NCI-H2171 (cell line): ENCODE data around the gene CDH26.

Experiments used
- DNase-seq: peaks from one replicate; lab custom pipeline; 2025; lab: John Stamatoyannopoulos, UW

CDH26 gene

DNA sequence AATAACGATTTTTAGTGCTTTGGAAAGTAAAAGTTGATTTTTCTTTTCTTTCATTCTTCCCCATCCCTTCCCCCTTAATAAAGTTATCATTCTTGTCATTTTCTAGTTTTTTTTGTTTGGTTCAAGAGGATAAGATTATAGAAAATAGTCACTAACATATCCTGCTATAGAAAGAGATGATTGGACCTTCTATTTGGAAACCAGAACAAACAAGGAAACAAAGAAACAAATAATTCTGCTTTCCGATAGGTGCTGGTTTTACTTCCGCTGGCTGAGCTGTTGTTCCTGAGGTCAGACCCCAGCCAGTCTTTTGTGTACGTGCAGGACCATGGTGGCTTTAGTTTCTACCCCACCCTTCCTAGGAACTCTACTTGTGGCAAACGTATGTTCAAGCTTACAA, at the start of gene CDH26:
CDH26 (plus strand) TSS at position 301 of the 400 bp plus-strand sequence. CDS start 304 bp downstream, outside the sequence.
- no peak for DNase-seq

DNA sequence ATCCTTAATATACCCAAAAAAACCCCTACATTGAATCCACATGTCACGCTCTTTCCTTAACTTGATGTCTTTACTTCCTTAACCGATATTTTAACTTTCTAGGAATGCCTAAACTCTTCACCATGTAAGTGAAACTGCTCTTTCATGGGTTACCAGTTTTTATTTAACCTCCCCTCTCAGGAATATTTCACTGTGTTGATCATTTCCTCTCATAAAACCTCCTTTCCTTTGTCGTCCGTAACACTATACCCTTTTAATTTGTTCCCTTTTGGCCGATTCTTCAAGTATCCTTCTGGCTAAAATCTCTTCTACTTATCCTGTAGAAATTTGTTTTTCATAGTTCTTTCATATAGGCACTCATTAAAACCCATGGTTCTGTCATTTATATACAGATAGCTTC, 49.4 kb upstream of the CDH26 start:
- no peak for DNase-seq

DNA sequence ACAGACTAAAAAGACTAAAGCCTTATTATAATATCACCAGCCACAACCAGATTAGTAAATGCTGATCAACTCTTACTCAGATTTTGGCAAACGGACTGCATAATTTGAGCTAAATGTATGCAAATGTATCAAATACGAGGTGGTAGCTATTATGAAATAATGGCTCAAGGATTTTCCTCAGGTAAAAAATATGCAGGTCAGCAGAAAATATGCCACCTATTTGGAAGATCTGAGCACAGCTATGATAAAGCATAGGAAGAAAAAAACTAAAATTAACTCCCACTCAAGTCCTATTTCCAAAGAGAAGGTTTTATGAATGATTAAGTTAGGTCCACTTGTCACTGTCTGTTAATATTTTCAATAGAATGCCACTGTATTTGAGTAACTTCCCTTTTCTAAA, 47.2 kb upstream of the CDH26 start:
- no peak for DNase-seq

- DNase-seq = no peak
Observed at GRCh38 chr20:59912609-59913008, 45.6 kb upstream of the CDH26 start.

GRCh38 chr20:59920944-59921343, 37.3 kb upstream of the CDH26 start:
- DNase-seq = no peak

DNA sequence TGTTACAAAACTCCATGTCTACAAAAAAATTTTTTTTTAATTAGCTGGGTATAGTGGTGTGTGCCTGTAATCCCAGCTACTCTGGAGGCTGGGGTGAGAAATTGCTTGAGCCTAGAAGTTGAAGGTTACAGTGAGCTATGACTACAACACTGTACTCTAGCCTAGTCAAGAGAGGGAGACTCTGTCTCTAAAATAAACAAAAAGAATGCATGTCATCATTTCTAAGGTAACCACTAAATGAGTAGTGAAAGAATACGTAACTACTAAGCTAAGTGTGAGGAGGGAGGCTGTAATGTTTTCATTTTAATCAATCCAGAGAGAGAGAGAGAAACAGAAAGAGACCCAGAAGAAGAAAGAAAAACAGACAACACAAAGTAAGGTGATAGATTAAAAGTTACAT, 34.7 kb upstream of the CDH26 start:
- no peak for DNase-seq

DNA sequence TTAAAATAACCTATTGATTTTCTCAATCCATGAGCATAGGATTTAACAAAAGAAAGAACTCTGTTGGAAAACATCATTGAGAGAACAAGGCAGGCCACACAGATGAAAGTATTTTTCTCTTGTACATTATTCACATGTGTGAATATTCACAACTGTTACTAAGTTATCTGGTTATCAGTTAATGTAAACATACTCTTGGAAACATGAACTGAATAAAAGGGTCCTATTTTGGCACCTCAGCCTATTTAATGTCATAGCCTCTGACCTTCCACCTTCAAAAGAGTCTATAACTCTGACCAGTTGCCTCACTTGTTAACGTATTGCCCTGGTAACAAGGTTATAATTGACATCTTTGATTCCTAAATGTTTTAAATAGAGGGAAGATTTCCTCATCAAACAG, 32.9 kb upstream of the CDH26 start:
- no peak for DNase-seq

DNA sequence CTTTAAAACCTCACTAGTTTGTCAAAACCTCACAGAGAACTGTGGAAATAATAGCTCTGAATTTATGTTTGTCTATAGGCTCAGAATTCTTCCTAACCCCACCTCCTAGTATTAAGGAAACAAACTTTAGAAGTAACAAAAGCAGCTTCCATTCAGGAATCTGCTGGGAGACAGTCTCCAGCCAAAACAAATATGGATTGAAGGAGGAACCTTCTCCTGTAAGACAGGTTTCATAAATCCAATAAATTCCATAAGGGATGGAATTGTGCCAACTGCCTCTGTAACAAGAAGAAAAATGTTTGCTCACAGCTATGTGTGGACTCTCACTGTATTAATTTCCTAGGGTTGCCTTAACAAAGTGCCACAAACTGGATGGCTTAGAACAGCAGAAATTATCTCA, 32.3 kb upstream of the CDH26 start:
- no peak for DNase-seq

- DNase-seq = no peak
Observed at GRCh38 chr20:59931511-59932312, 26.5 kb upstream of the CDH26 start.

GRCh38 chr20:59932616-59933295, 25.5 kb upstream of the CDH26 start:
- DNase-seq = no peak

DNA sequence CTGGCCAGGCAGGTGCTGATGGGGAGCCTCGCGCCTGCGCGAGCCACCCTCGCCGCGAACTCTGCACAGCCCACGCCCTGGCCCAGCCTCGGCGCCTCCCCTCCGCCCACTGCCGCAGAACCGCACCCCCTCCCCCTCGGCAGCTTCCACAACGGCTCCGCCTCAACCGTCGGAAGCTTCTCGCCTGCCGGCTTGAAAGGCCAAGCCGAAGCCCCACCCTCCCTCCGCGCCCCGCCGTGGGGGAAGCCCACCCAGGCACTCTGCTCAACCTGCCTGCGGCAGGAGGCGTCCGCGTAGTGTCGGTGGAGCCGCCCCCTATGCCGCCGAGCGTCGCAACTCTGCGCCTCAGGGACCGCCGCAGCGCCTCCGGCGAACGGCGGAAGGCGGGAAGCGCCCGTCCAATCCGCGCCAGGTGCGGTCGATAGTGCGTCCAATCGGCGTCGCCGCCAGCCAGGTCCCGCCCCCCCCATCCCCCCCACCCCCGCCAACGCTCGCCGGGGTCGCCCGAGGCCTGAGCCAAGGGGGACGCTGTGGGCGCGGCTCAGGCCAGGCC, 24.9 kb upstream of the CDH26 start, which contains the start of gene SYCP2:
SYCP2 (minus strand) TSS at position 342 of the 553 bp plus-strand sequence. CDS start 11,224 bp downstream, outside the sequence.
- DNase-seq = no peak

GRCh38 chr20:59933849-59934585, 24.2 kb upstream of the CDH26 start:
- peak; percentile 57 for DNase-seq

- no peak for DNase-seq
Observed at GRCh38 chr20:59935457-59936185, 22.6 kb upstream of the CDH26 start.

GRCh38 chr20:59936409-59936808, 21.8 kb upstream of the CDH26 start:
- no peak for DNase-seq

DNA sequence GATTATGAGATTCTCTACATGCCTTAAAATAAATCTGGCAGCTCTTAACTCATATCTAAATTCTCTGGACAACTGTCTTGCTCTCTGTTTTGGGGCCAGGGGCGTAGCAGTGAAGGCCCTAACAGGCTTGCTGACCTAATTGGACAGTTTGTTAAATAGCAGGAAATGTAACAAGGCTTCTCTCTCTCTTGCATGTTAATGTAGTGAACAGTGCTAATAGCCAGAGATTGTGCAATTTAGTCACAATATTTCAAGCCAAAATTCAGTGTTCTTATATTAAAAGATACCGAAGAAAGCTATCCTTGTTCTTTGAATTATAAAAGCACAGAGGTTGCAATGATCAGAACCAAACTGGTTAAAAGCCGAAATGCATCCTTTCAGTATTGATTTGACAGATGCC, 21.1 kb upstream of the CDH26 start:
- DNase-seq = no peak

DNA sequence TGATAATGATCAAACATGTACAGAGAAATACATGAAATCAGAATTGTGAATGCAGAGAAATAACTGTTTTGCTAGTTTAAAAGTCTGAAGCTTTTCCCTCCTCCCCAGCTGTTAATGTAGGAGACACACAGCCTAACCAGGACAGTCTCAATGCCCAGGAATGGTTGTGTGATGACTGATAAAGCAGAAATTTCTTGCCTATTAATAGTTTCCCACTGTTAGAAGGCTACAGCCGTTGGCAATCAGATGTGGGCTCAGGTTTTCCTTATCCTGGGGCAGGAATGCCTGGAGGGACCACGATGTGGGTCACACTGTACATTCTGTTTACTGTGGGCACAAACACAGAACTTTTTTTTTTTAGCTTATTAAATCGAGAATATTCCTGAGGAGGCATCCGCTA, 20.0 kb upstream of the CDH26 start:
- no peak for DNase-seq

DNA sequence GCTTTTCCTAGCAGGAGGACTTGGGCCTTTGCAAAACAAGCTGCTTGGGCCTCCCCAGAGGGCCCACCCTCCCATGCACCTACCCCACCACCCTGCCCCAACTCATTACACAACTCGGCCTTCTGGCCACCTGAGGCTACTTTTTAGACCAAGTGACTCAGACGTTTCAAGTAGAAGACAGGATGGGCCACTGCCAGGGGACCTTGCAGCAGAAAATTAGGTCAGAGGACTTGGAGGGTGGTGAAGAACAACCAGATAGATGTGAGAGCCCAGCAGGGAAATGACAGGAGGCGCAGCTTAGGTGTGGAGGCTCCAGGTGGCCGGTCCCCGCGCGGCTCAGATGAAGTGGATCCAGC, 19.5 kb upstream of the CDH26 start:
- DNase-seq = no peak

- DNase-seq = no peak
Observed at GRCh38 chr20:59939052-59939878, 19.0 kb upstream of the CDH26 start.

DNA sequence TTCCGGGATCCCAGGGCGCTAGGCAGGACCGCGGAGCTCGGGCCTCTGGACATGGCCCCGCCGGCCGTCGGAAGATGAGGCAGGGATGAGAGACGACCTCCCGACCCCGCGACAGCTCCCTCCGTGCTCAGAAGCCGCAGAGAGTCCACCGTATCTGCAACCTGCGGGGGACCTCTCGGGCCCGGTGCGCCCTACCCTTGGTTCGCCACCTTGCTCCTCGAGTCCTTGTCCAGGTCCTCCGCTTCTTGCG, 18.4 kb upstream of the CDH26 start:
- no peak for DNase-seq

- peak; percentile 81 for DNase-seq
Observed at GRCh38 chr20:59940129-59940955, 17.9 kb upstream of the CDH26 start, which contains the start of the genes FAM217B and PPP1R3D. Gene FAM217B (plus strand): TSS chr20:59940389. CDS start chr20:59943944, 3,555 bp downstream. Gene PPP1R3D (minus strand): TSS chr20:59940305. CDS start chr20:59939931, 374 bp downstream.
